ENCODE results near the gene ISLR.

DNA sequence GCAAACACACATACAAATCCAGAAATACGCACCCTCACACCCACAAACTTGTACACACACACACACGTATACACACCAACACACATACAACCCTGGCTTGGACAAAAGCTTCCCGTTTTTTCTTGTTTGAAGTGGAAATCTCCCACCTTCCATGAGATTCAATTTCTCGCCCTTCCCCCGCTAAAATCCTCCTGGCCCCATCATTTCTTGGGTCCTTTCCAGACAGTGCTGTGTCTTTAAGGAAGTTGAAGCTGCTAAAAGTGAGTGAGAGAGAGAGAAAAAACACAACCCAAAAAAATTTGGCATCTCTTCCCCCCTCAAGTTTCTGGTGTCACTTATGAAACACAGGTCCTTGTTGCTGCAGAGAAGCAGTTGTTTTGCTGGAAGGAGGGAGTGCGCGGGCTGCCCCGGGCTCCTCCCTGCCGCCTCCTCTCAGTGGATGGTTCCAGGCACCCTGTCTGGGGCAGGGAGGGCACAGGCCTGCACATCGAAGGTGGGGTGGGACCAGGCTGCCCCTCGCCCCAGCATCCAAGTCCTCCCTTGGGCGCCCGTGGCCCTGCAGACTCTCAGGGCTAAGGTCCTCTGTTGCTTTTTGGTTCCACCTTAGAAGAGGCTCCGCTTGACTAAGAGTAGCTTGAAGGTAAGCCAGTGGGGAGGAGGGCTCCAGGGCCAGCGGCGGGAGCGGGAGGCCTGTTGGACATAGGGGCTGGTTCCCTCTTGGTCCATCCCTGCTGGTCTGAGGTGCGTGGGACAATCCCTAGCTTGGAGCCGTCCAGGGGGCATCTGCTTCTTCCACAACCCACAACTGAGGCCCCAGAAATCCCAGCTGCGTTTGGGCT, at the start of gene ISLR:
- TF ChIP-seq POLR2AphosphoS5 (IDR thresholded peaks at IDR 0.05; ENCODE audit: low read depth, low read length) (no peak), SIN3A (IDR thresholded peaks at IDR 0.05; ENCODE audit: borderline replicate concordance, insufficient read depth, low read length) (no peak), REST (IDR thresholded peaks at IDR 0.05; ENCODE audit: insufficient read depth in 1 of 2, low read depth in 2 of 2, low read length in 2 of 2) (no peak)
